K562 (cell line): Measurements from ENCODE around the gene MEX3C. TPM values are rescaled to one million over a fixed set of nuclear protein-coding genes. Genes with fewer than 3 reads are reported as not detected.
A peak's percentile ranks its signal among the peaks of the same experiment; 100 is the strongest.

Experiments used
- ADNP ChIP-seq: fragments of 200-800 bp; sonication (Bioruptor generic); IDR thresholded peaks from 2 replicates; pipeline ENCODE4 v1.6.1; 2016; ENCODE audit warnings: missing genetic modification characterization, missing compliant biosample characterization
- CBFB ChIP-seq: sonication (generic); formaldehyde crosslinking; IDR thresholded peaks from 2 replicates; pipeline ENCODE4 v1.4.0; 2020; ENCODE audit warnings: mild to moderate bottlenecking, missing genetic modification reagents
- DPF2 ChIP-seq: fragments of 450-650 bp; IDR thresholded peaks from 2 replicates; pipeline ENCODE4 v1.6.1; 2016
- HCFC1 ChIP-seq: IDR thresholded peaks from 2 replicates; pipeline ENCODE4 v1.6.1; 2012; ENCODE audit warnings: low read depth, low read length, improper control_type of control experiment
- KAT7 ChIP-seq: sonication (generic); formaldehyde crosslinking; IDR thresholded peaks from 2 replicates; pipeline ENCODE4 v1.8.0; 2022; ENCODE audit warnings: missing genetic modification reagents, mild to moderate bottlenecking, borderline replicate concordance
- MYNN ChIP-seq, 2 experiments: sonication (generic); formaldehyde crosslinking in 1 of 2; IDR thresholded peaks; 2 replicates each; pipeline versions ENCODE4 v1.5.0 to v1.6.1; 2016 to 2020; ENCODE audit warnings: antibody characterized with exemption in 1 of 2, missing genetic modification reagents in 1 of 2
- NFXL1 ChIP-seq: fragments of 450-650 bp; formaldehyde crosslinking; IDR thresholded peaks from 2 replicates; pipeline ENCODE4 v1.4.0; 2021; ENCODE audit warnings: mild to moderate bottlenecking
- POLR2H ChIP-seq: IDR thresholded peaks from 2 replicates; pipeline ENCODE4 v1.6.1; 2016; ENCODE audit warnings: missing genetic modification characterization, low read depth, mild to moderate bottlenecking, control low read depth, missing compliant biosample characterization, moderate library complexity
- RAD51 ChIP-seq: fragments of 450-650 bp; IDR thresholded peaks from 2 replicates; pipeline ENCODE4 v1.7.1; 2016; ENCODE audit warnings: low read depth, mild to moderate bottlenecking, borderline replicate concordance
- SIN3B ChIP-seq: fragments of 450-650 bp; IDR thresholded peaks from 2 replicates; pipeline ENCODE4 v1.6.1; 2017; ENCODE audit warnings: low read depth, mild to moderate bottlenecking, moderate library complexity
- TAF1 ChIP-seq: IDR thresholded peaks from 2 replicates; pipeline ENCODE4 v1.6.1; 2011; ENCODE audit warnings: mild to moderate bottlenecking, low read length, moderate library complexity; ENCODE audit not compliant: insufficient read depth, control insufficient read depth, severe bottlenecking; ENCODE audit errors: extremely low read depth
- TSC22D4 ChIP-seq: fragments of 450-650 bp; IDR thresholded peaks from 2 replicates; pipeline ENCODE4 v1.6.1; 2016; ENCODE audit warnings: missing genetic modification characterization, missing biosample characterization, control low read depth
- YBX1 ChIP-seq: fragments of 450-650 bp; IDR thresholded peaks from 2 replicates; pipeline ENCODE4 v1.7.1; 2016; ENCODE audit warnings: mild to moderate bottlenecking
- YY1 ChIP-seq, 3 experiments: IDR thresholded peaks; 2 replicates each; pipeline ENCODE4 v1.6.1; 2011; ENCODE audit warnings: low read length in 2 of 3, mild to moderate bottlenecking in 2 of 3, moderate library complexity in 2 of 3, borderline replicate concordance in 1 of 3, control low read depth in 1 of 3, low read depth in 1 of 3; ENCODE audit not compliant: insufficient read depth in 3 of 3, insufficient replicate concordance in 2 of 3, control insufficient read depth in 1 of 3, insufficient read length in 1 of 3; ENCODE audit errors: extremely low read depth in 1 of 3
- ZBTB7A ChIP-seq: IDR thresholded peaks from 2 replicates; pipeline ENCODE4 v1.6.1; 2011; ENCODE audit warnings: low read depth, mild to moderate bottlenecking, low read length, moderate library complexity, borderline replicate concordance; ENCODE audit not compliant: control insufficient read depth
- ZFX ChIP-seq: sonication (generic); formaldehyde crosslinking; IDR thresholded peaks from 2 replicates; pipeline ENCODE4 v1.8.0; 2022; ENCODE audit warnings: mild to moderate bottlenecking, missing genetic modification reagents, moderate library complexity
- ZNF707 ChIP-seq: fragments of 250-450 bp; sonication (Bioruptor Pico); conservative IDR thresholded peaks from 2 replicates; pipeline ENCODE4 v1.8.0; 2022; ENCODE audit warnings: inconsistent platforms, mild to moderate bottlenecking, moderate library complexity
- polyA plus RNA-seq, 8 experiments: library from polyadenylated mRNA; depleted of rRNA in 4 of 8; stranded (reverse) in 5 of 8; unstranded in 3 of 8; fragments of >200 nt; fragmentation: Nextera tagmentation in 2 of 8; fragmentation: Illumina TruSeq in 1 of 8; extraction: Ambion mirVana in 2 of 8; extraction: Trizol in 1 of 8; gene quantifications; 2 replicates each; pipeline versions ENCODE4 v1.2.1 to v1.2.3, GENCODE V29; 2011 to 2014; ENCODE audit warnings: inconsistent platforms in 1 of 8, missing spikeins in 1 of 8
- total RNA-seq, 7 experiments: library from RNA; depleted of rRNA in 6 of 7; stranded (reverse); fragments of >200 nt in 6 of 7; fragmentation: Illumina TruSeq in 2 of 7; extraction: Trizol in 2 of 7; gene quantifications; 2 replicates each; pipeline versions ENCODE4 v1.2.1 to v1.2.3, GENCODE V29; 2011 to 2021; ENCODE audit warnings: low replicate concordance in 1 of 7
- TF ChIP-seq, protein P1 (sequence below): fragments of 250-450 bp; sonication (Bioruptor Pico); IDR thresholded peaks from 2 replicates; pipeline ENCODE4 v1.5.0; 2020; ENCODE audit warnings: mild to moderate bottlenecking, borderline replicate concordance
- TF ChIP-seq, protein P2 (sequence below): sonication (generic); formaldehyde crosslinking; IDR thresholded peaks from 2 replicates; pipeline ENCODE4 v1.4.0; 2020; ENCODE audit warnings: mild to moderate bottlenecking, missing genetic modification reagents
- TF ChIP-seq, protein P3 (sequence below): sonication (generic); formaldehyde crosslinking; IDR thresholded peaks from 2 replicates; pipeline ENCODE4 v1.8.1; 2022; ENCODE audit warnings: missing genetic modification reagents

The MEX3C gene
- total and polyA plus RNA-seq, 9 of the 15 experiments (the other 6 are each of a cell fraction or from before 2014, with no cell fraction given): 2.4 to 14.2 (median 10.6) TPM

DNA sequence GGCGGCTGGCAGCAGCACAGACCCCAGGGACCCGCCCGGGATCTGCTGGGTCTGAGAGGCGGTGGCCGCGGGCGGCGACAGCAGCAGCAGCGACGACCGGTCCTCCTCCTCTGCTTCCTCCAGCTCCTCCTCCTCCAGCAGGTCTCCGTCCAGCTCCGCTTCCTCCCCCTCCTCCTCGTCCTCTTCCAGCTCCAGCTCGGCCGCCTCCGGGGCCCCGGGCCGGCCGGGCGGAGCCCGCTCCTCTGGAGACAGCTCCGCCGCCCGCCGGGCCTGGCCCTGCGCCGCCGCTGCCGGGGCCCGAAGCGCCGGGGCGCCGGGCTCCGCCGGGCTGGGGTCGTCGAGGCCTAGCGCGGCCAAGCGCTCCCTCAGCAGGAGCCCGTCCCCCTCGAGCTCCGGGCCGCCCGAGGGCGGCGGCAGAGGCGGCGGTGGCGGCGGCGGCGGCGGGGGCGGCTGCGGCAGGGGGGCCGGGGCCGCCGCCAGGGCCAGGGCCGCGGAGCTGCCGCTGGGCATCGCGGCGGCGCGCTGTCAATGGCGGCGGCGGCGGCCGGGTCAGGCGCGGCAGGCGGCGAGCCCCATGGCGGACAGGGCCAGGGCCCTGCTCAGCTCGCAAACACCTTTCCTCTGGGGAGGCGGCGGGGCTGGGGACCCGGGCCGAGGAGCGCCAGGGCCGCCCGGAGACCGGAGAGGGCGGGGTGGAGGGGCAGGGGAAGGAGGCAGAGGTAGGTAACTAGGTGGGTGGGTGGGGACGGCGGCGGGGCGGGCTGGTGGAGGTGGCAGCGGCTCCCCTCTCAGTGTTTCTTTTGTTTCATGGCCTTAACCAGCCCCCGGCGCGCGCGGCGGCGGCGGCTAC lies 445 bp downstream of the MEX3C start (continued):
- TF ChIP-seq, protein P1, sequence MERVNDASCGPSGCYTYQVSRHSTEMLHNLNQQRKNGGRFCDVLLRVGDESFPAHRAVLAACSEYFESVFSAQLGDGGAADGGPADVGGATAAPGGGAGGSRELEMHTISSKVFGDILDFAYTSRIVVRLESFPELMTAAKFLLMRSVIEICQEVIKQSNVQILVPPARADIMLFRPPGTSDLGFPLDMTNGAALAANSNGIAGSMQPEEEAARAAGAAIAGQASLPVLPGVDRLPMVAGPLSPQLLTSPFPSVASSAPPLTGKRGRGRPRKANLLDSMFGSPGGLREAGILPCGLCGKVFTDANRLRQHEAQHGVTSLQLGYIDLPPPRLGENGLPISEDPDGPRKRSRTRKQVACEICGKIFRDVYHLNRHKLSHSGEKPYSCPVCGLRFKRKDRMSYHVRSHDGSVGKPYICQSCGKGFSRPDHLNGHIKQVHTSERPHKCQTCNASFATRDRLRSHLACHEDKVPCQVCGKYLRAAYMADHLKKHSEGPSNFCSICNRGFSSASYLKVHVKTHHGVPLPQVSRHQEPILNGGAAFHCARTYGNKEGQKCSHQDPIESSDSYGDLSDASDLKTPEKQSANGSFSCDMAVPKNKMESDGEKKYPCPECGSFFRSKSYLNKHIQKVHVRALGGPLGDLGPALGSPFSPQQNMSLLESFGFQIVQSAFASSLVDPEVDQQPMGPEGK (CRISPR knock-in tag): no peak
- no peak for TF ChIP-seq HCFC1
- TF ChIP-seq MYNN (IDR thresholded peaks at IDR 0.05): no peak
- TF ChIP-seq MYNN (CRISPR knock-in tag; IDR thresholded peaks at IDR 0.05): no peak
- TF ChIP-seq YY1 (IDR thresholded peaks at IDR 0.05; ENCODE audit: borderline replicate concordance in 1 of 3, control insufficient read depth in 1 of 3, extremely low read depth in 1 of 3, insufficient read depth in 3 of 3, insufficient read length in 1 of 3, insufficient replicate concordance in 2 of 3, low read depth in 1 of 3, low read length in 2 of 3): peak; percentile 24 to 71 (median 62)
- TF ChIP-seq ADNP: no peak
- TF ChIP-seq ZFX (CRISPR knock-in tag): 0 out of 2 replicates have a peak, but pooled peaks have one; percentile 5
- TF ChIP-seq CBFB (CRISPR knock-in tag): no peak
- TF ChIP-seq, protein P2, sequence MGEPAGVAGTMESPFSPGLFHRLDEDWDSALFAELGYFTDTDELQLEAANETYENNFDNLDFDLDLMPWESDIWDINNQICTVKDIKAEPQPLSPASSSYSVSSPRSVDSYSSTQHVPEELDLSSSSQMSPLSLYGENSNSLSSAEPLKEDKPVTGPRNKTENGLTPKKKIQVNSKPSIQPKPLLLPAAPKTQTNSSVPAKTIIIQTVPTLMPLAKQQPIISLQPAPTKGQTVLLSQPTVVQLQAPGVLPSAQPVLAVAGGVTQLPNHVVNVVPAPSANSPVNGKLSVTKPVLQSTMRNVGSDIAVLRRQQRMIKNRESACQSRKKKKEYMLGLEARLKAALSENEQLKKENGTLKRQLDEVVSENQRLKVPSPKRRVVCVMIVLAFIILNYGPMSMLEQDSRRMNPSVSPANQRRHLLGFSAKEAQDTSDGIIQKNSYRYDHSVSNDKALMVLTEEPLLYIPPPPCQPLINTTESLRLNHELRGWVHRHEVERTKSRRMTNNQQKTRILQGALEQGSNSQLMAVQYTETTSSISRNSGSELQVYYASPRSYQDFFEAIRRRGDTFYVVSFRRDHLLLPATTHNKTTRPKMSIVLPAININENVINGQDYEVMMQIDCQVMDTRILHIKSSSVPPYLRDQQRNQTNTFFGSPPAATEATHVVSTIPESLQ (CRISPR knock-in tag): no peak
- TF ChIP-seq, protein P3, sequence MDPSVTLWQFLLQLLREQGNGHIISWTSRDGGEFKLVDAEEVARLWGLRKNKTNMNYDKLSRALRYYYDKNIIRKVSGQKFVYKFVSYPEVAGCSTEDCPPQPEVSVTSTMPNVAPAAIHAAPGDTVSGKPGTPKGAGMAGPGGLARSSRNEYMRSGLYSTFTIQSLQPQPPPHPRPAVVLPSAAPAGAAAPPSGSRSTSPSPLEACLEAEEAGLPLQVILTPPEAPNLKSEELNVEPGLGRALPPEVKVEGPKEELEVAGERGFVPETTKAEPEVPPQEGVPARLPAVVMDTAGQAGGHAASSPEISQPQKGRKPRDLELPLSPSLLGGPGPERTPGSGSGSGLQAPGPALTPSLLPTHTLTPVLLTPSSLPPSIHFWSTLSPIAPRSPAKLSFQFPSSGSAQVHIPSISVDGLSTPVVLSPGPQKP: no peak
- TF ChIP-seq TSC22D4 (tag): no peak
- TF ChIP-seq KAT7 (CRISPR knock-in tag): no peak
- TF ChIP-seq YBX1: no peak
- TF ChIP-seq SIN3B: no peak
- no peak for TF ChIP-seq NFXL1 (CRISPR knock-in tag)
- peak; percentile 56 for TF ChIP-seq POLR2H
- peak; percentile 65 for TF ChIP-seq TAF1
- TF ChIP-seq ZNF707: no peak
- TF ChIP-seq RAD51: no peak
- peak; percentile 26; the same call in 1 of the 2 replicates for TF ChIP-seq ZBTB7A
- TF ChIP-seq DPF2: no peak
